ENCODE measurements around the gene TMC1.
"Not testable (repeated sequence)": the region's sequence is repeated elsewhere in the genome, so short reads cannot be mapped to it uniquely, and the experiment has no call there.

TMC1 gene

GRCh38 chr9:72858089-72858912, 336.9 kb downstream of the TMC1 start:
- Histone ChIP-seq H3K27me3 (ENCODE audit: control insufficient read depth, low read length) (no peaks in the 10 kb centered on the region), H3K27ac (ENCODE audit: low read depth, low read length) (no peak overlapping the region), H3F3A (ENCODE audit: control insufficient read depth, insufficient read depth) (no peaks in the 10 kb centered on the region), H3K4me2 (ENCODE audit: low read length) (no peak overlapping the region), H3K9me3 (ENCODE audit: control insufficient read depth, insufficient read depth, low read length) (no peaks in the 10 kb centered on the region), H3K79me2 (ENCODE audit: control insufficient read depth, low read length) (no peaks in the 10 kb centered on the region), H3K36me3 (ENCODE audit: control insufficient read depth, low read length) (no peaks in the 10 kb centered on the region), H3K4me1 (ENCODE audit: control insufficient read depth, low read length) (no peaks in the 10 kb centered on the region), H4K20me1 (ENCODE audit: control insufficient read depth, insufficient read depth, low read depth, low read length) (no peaks in the 10 kb centered on the region), H3K9me2 (replicated peaks; ENCODE audit: control insufficient read depth, low read length) (no peaks in the 10 kb centered on the region), H3K4me3 (ENCODE audit: low read length) (no peak overlapping the region)
- TF ChIP-seq EZH2phosphoT487 (IDR thresholded peaks at IDR 0.05; ENCODE audit: borderline replicate concordance, low read length) (no peak), CTCF (IDR thresholded peaks at IDR 0.05; ENCODE audit: low read depth, low read length, poor library complexity, severe bottlenecking) (no peak)

GRCh38 chr9:72862788-72863187, 341.4 kb downstream of the TMC1 start:
- not testable (repeated sequence) for H3K9me2 ChIP-seq (replicated peaks; ENCODE audit: control insufficient read depth, low read length); H4K20me1 ChIP-seq (ENCODE audit: control insufficient read depth, insufficient read depth, low read depth, low read length); H3F3A ChIP-seq (ENCODE audit: control insufficient read depth, insufficient read depth); H3K4me1 ChIP-seq (ENCODE audit: control insufficient read depth, low read length); H3K4me2 ChIP-seq (ENCODE audit: low read length); H3K36me3 ChIP-seq (ENCODE audit: control insufficient read depth, low read length); H3K27ac ChIP-seq (ENCODE audit: low read depth, low read length); H3K79me2 ChIP-seq (ENCODE audit: control insufficient read depth, low read length); H3K4me3 ChIP-seq (ENCODE audit: low read length); H3K27me3 ChIP-seq (ENCODE audit: control insufficient read depth, low read length); H3K9me3 ChIP-seq (ENCODE audit: control insufficient read depth, insufficient read depth, low read length)

GRCh38 chr9:72863456-72864094, 342.2 kb downstream of the TMC1 start:
- no peak overlapping the region for H3K4me2 ChIP-seq (ENCODE audit: low read length)
- H3K36me3 ChIP-seq (ENCODE audit: control insufficient read depth, low read length) = no peaks in the 10 kb centered on the region
- H3K27me3 ChIP-seq (ENCODE audit: control insufficient read depth, low read length) = no peaks in the 10 kb centered on the region
- TF ChIP-seq EZH2phosphoT487 (IDR thresholded peaks at IDR 0.05; ENCODE audit: borderline replicate concordance, low read length) (no peak), CTCF (IDR thresholded peaks at IDR 0.05; ENCODE audit: low read depth, low read length, poor library complexity, severe bottlenecking) (no peak)
- no peaks in the 10 kb centered on the region for H4K20me1 ChIP-seq (ENCODE audit: control insufficient read depth, insufficient read depth, low read depth, low read length)
- H3K79me2 ChIP-seq (ENCODE audit: control insufficient read depth, low read length) = no peaks in the 10 kb centered on the region
- no peaks in the 10 kb centered on the region for H3K9me2 ChIP-seq (replicated peaks; ENCODE audit: control insufficient read depth, low read length)
- no peak overlapping the region for H3K27ac ChIP-seq (ENCODE audit: low read depth, low read length)
- H3K4me3 ChIP-seq (ENCODE audit: low read length) = no peak overlapping the region
- no peaks in the 10 kb centered on the region for H3F3A ChIP-seq (ENCODE audit: control insufficient read depth, insufficient read depth)
- H3K4me1 ChIP-seq (ENCODE audit: control insufficient read depth, low read length) = no peaks in the 10 kb centered on the region
- no peaks in the 10 kb centered on the region for H3K9me3 ChIP-seq (ENCODE audit: control insufficient read depth, insufficient read depth, low read length)

- H3K27me3 ChIP-seq (ENCODE audit: control insufficient read depth, low read length) = no peaks in the 10 kb centered on the region
- H3K4me3 ChIP-seq (ENCODE audit: low read length) = no peak overlapping the region
- no peaks in the 10 kb centered on the region for H3K9me2 ChIP-seq (replicated peaks; ENCODE audit: control insufficient read depth, low read length)
- TF ChIP-seq CTCF (IDR thresholded peaks at IDR 0.05; ENCODE audit: low read depth, low read length, poor library complexity, severe bottlenecking) = no peak
- no peak for TF ChIP-seq EZH2phosphoT487 (IDR thresholded peaks at IDR 0.05; ENCODE audit: borderline replicate concordance, low read length)
- no peaks in the 10 kb centered on the region for H3K4me1 ChIP-seq (ENCODE audit: control insufficient read depth, low read length)
- no peaks in the 10 kb centered on the region for H3K79me2 ChIP-seq (ENCODE audit: control insufficient read depth, low read length)
- no peaks in the 10 kb centered on the region for H4K20me1 ChIP-seq (ENCODE audit: control insufficient read depth, insufficient read depth, low read depth, low read length)
- no peak overlapping the region for H3K27ac ChIP-seq (ENCODE audit: low read depth, low read length)
- no peaks in the 10 kb centered on the region for H3K36me3 ChIP-seq (ENCODE audit: control insufficient read depth, low read length)
- H3K4me2 ChIP-seq (ENCODE audit: low read length) = no peak overlapping the region
- no peaks in the 10 kb centered on the region for H3K9me3 ChIP-seq (ENCODE audit: control insufficient read depth, insufficient read depth, low read length)
- no peaks in the 10 kb centered on the region for H3F3A ChIP-seq (ENCODE audit: control insufficient read depth, insufficient read depth)
Measured at GRCh38 chr9:72864327-72864726, 342.9 kb downstream of the TMC1 start.
